HG02678 (cell line): Measurements from ENCODE around the gene STXBP6.

Source experiments
- ATAC-seq: cut with Tn5 transposase; IDR thresholded peaks from one replicate; pipeline ENCODE4 v1.9.1; 2021; ENCODE audit warnings: mild to moderate bottlenecking, moderate library complexity; ENCODE audit not compliant: unreplicated experiment

Gene STXBP6

GRCh38 chr14:25019892-25020291 lies 30.1 kb downstream of the STXBP6 start:
- no peak for ATAC-seq

- ATAC-seq: no peak
Measured at GRCh38 chr14:25017562-25017961, 32.4 kb downstream of the STXBP6 start.

GRCh38 chr14:25015761-25016160 lies 34.2 kb downstream of the STXBP6 start:
- no peak for ATAC-seq

GRCh38 chr14:25014440-25014839 lies 35.5 kb downstream of the STXBP6 start:
- ATAC-seq: no peak

GRCh38 chr14:25011095-25011494 lies 38.9 kb downstream of the STXBP6 start:
- no peak for ATAC-seq

- no peak for ATAC-seq
Measured at GRCh38 chr14:25010471-25010870, 39.5 kb downstream of the STXBP6 start.

- ATAC-seq: no peak
Measured at GRCh38 chr14:25009891-25010290, 40.1 kb downstream of the STXBP6 start.

GRCh38 chr14:25007832-25008231 lies 42.1 kb downstream of the STXBP6 start:
- no peak for ATAC-seq

- ATAC-seq: no peak
Measured at GRCh38 chr14:25006961-25007795, 42.8 kb downstream of the STXBP6 start.

GRCh38 chr14:25006031-25006430 lies 43.9 kb downstream of the STXBP6 start:
- no peak for ATAC-seq

GRCh38 chr14:25004389-25004809 lies 45.5 kb downstream of the STXBP6 start:
- peak; percentile 54 for ATAC-seq

- no peak for ATAC-seq
Measured at GRCh38 chr14:25003537-25003936, 46.4 kb downstream of the STXBP6 start.

GRCh38 chr14:25001601-25002000 lies 48.3 kb downstream of the STXBP6 start:
- no peak for ATAC-seq

- no peak for ATAC-seq
Measured at GRCh38 chr14:25001156-25001555, 48.8 kb downstream of the STXBP6 start.

GRCh38 chr14:24999157-24999556 lies 50.8 kb downstream of the STXBP6 start:
- ATAC-seq: no peak

- ATAC-seq: no peak
Measured at GRCh38 chr14:24996930-24997725, 52.8 kb downstream of the STXBP6 start.

GRCh38 chr14:24995016-24995415 lies 54.9 kb downstream of the STXBP6 start:
- no peak for ATAC-seq

GRCh38 chr14:24993631-24994030 lies 56.3 kb downstream of the STXBP6 start:
- no peak for ATAC-seq

- no peak for ATAC-seq
Measured at GRCh38 chr14:24992624-24993360, 57.2 kb downstream of the STXBP6 start.

GRCh38 chr14:24991821-24992220 lies 58.1 kb downstream of the STXBP6 start:
- ATAC-seq: no peak

- ATAC-seq: no peak
Measured at GRCh38 chr14:24991288-24991687, 58.7 kb downstream of the STXBP6 start.
